SK-N-SH (cell line): ENCODE data around the gene CAST.

Experiments used
- MXI1 ChIP-seq: IDR thresholded peaks from 2 replicates; pipeline ENCODE4 v1.6.1; 2012; ENCODE audit warnings: mild to moderate bottlenecking, low read depth, low read length, improper control_type of control experiment
- NRF1 ChIP-seq: IDR thresholded peaks from 2 replicates; pipeline ENCODE4 v1.6.1; 2012; ENCODE audit warnings: low read depth, mild to moderate bottlenecking, low read length
- POLR2AphosphoS5 ChIP-seq: IDR thresholded peaks from 2 replicates; pipeline ENCODE4 v1.6.1; 2012; ENCODE audit warnings: low read depth, low read length
- SMC3 ChIP-seq: IDR thresholded peaks from 2 replicates; pipeline ENCODE4 v1.6.1; 2012; ENCODE audit warnings: low read depth, low read length, improper control_type of control experiment
- TF ChIP-seq, protein P1 (sequence below): fragments of 200-600 bp; sonication (generic); IDR thresholded peaks from 2 replicates; pipeline ENCODE4 v1.6.1; 2017; ENCODE audit warnings: antibody characterized with exemption, mild to moderate bottlenecking, moderate library complexity
- TF ChIP-seq, protein P2 (sequence below): IDR thresholded peaks from 2 replicates; pipeline ENCODE4 v1.6.1; 2012; ENCODE audit warnings: mild to moderate bottlenecking, low read depth, low read length, moderate library complexity

DNA sequence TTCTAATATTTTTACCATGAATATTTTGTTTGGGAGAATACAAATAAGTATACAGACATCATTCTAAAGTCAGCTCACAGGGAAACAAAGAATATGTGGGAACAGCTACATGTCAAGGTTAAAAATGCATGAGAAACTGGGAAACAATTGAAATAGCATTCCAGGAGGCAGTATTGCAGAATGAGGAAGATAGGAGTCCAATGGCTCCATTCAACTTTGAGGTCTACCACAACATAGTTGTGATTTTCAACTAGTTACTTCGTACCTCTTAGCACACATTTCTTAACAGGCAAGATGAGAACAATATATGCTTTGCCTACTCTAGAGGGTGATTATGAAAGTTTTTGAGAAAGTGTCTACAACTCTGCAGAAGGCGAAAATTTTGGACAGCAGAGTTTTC is 35.2 kb upstream of the CAST start:
- TF ChIP-seq SMC3: no peak
- no peak; the same call in 1 of the 2 replicates for TF ChIP-seq POLR2AphosphoS5
- TF ChIP-seq, protein P1, sequence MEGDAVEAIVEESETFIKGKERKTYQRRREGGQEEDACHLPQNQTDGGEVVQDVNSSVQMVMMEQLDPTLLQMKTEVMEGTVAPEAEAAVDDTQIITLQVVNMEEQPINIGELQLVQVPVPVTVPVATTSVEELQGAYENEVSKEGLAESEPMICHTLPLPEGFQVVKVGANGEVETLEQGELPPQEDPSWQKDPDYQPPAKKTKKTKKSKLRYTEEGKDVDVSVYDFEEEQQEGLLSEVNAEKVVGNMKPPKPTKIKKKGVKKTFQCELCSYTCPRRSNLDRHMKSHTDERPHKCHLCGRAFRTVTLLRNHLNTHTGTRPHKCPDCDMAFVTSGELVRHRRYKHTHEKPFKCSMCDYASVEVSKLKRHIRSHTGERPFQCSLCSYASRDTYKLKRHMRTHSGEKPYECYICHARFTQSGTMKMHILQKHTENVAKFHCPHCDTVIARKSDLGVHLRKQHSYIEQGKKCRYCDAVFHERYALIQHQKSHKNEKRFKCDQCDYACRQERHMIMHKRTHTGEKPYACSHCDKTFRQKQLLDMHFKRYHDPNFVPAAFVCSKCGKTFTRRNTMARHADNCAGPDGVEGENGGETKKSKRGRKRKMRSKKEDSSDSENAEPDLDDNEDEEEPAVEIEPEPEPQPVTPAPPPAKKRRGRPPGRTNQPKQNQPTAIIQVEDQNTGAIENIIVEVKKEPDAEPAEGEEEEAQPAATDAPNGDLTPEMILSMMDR: no peak
- TF ChIP-seq MXI1: no peak
- TF ChIP-seq NRF1: no peak
- TF ChIP-seq, protein P2, sequence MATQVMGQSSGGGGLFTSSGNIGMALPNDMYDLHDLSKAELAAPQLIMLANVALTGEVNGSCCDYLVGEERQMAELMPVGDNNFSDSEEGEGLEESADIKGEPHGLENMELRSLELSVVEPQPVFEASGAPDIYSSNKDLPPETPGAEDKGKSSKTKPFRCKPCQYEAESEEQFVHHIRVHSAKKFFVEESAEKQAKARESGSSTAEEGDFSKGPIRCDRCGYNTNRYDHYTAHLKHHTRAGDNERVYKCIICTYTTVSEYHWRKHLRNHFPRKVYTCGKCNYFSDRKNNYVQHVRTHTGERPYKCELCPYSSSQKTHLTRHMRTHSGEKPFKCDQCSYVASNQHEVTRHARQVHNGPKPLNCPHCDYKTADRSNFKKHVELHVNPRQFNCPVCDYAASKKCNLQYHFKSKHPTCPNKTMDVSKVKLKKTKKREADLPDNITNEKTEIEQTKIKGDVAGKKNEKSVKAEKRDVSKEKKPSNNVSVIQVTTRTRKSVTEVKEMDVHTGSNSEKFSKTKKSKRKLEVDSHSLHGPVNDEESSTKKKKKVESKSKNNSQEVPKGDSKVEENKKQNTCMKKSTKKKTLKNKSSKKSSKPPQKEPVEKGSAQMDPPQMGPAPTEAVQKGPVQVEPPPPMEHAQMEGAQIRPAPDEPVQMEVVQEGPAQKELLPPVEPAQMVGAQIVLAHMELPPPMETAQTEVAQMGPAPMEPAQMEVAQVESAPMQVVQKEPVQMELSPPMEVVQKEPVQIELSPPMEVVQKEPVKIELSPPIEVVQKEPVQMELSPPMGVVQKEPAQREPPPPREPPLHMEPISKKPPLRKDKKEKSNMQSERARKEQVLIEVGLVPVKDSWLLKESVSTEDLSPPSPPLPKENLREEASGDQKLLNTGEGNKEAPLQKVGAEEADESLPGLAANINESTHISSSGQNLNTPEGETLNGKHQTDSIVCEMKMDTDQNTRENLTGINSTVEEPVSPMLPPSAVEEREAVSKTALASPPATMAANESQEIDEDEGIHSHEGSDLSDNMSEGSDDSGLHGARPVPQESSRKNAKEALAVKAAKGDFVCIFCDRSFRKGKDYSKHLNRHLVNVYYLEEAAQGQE: no peak
